NCI-H2081 (cell line): Measurements from ENCODE around the gene CELF2.

Experiments used
- DNase-seq, 2 experiments: peaks; one replicate each; lab custom pipeline; 2025; lab: John Stamatoyannopoulos, UW

The CELF2 gene

DNA sequence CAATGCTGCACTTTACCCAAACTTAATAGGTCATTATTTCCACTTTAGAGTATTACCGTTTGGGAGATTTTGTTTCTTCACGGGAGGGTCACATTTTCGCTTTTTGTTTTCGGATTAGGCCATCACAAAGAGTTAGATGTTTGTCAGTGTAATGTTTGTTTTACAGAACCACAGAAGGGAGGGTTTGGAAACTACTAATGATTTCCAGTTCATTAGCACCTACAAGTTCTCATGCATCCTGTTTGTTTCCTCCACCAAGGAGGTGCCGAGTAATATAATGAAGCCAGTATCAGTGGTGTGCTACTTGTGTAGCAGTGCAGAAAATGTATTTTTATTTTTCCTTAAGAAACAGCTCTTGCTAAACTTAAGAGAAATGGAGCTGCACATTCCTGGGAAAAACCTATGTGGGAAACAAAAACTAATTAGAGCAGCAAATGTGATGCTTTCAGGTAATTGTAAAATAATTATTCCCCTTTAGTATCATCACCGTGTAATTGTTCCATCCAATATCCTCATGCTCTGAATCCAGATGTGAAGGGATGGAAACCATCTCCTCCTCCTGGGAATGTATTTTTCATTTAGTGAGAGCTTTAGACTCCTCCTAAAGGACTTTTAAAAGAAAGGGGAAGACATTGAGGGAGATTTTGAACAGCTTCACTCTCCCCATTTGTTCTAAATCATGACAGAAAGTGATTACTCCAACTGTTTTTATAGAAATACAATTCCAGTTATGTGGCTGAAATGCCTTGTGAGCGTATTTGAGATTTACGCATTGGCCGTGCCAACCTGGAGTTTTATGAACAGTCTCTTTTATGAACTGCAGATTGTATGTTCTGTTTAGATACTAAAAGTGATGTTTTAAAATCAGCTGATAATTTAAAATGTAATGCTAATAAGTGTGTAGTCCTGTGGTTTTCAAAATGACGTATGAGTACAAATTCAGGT lies 5.6 kb downstream of the CELF2 start:
- no peak for DNase-seq

DNA sequence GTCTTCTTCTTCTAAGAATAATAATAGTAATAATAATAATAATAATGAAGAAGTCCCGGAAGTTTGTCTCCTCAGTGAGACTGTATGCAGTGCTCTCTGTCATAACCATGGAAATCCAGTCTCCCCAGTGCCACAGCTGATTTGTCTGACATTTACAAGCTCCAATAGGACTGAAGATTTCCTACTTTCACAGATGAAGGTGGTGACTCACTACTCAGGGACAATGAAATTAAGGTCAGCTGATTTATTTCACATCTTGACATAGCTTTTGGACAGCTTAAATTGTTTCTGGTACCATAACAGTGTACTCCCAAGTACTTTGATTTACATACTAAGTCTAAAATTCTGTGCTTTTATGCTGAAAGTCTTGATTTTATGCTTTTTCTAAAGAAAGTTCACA lies 6.9 kb downstream of the CELF2 start:
- DNase-seq = no peak

DNA sequence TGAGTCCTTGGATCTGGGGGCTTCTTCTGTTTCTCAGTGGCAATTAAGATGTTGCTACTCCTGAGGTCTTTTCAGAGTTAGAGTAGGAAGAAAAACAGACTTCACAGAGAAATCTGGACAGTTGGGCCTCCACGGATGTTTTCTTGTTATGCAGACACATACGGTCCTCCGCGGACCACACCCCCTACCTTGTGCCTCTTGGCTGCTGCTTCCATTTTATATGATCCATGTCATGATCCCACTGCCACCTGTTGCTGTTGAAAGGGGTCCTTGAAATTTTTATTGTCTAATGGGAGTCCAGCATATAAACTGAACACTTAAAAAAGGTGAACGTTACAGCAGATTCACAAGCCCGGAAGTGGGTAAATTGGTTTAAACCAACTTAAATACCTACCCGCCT lies 8.3 kb downstream of the CELF2 start:
- DNase-seq = no peak

DNA sequence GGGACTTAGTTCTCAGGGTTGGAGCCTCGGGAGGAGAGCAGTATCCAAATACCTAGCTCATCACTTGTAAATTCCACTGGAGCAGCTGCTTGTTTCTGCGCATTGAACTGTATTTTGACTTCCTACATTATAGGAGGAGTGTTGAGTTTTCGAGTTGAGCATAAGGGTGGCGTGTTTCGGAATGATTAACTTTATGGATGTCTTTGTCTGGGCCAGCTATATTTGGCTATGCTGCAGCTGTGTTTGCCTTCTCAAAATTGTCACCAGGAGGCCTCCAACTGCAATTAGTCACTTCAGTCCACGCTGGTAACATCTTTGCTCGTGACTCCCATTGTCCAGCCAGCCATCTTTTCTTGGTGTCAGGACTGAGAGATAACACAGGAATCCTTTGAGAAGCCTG lies 9.1 kb downstream of the CELF2 start:
- peak; percentile 54 to 75 for DNase-seq

DNA sequence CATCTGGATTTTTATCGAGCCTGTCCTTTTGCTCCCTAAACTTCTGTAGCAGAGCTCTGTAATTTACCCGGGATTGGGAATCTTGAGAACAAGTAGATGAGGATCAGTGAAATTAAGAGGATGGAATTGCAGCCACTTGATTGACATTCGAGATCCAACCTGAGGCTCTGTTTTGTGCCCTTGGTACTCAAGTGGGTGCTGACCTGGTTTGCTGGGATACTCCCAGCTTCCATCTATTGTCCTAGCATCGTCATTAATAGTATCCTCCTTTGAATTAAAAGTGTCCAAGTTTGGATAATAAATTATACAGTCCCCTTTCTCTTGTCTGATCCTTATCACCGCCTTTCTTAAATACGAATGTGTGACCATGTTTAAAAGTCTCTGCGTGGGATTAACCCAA lies 17.1 kb downstream of the CELF2 start:
- DNase-seq = no peak

DNA sequence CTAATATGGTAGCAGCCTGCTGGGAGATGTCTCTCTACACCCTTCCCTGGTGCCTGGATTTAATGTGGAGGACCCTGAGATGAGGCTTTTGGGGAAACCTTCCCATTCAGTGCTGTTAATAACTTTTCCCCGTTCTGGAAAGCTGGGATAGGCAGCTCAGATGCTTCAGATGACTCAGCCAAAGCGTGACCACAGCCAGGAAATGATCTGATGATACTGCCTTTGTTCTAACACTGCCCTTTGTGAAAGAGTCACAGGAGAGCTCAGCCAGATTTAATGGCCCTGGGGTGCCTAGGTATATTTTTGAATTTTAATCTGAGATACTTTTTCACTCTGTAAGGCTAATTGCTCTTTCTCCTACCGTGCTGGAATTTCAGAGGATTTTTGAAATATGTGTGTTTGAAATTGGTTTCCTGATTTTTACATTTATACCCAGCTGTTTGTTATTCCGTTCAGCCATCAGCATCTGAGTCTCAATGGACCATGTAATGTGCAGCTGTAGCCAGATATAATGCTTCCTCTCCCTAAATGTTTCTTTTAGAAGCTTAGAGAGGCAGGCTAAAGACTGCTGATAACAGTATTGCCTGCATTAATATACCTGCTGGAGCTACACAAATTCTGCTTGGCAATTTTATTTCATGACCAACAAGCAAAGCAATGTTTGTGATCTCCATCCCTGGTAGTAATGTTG lies 17.8 kb downstream of the CELF2 start:
- peak in 1 of 2 experiments; percentile 44 for DNase-seq

DNA sequence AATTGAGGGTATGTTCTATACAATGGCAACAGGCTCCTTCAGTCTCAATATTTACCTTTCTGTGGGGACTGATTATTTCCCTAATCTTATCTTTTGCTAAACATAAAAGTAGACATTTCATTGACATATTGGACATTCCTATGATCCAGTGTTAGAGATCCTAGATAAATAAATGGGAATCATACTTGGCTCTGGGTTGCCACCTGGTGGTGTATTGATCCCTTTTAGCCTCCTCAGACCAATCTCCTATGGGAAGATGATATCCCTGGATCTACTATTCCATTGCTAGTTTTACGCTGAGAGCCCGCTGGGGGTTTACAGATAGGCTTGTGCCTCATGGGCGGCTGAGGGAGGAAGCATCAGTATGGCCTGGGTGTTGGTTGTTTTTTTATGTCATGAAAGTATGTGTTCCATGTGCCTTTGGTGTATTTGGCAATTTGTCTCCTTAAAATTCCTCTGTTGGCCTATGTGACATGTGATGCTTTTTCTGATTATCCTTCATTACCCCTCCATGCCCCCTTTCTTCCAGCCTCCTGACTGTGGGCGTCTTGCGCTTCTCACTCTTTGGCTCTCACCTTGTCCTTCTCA lies 18.8 kb downstream of the CELF2 start:
- peak in 1 of 2 experiments; percentile 50 for DNase-seq

DNA sequence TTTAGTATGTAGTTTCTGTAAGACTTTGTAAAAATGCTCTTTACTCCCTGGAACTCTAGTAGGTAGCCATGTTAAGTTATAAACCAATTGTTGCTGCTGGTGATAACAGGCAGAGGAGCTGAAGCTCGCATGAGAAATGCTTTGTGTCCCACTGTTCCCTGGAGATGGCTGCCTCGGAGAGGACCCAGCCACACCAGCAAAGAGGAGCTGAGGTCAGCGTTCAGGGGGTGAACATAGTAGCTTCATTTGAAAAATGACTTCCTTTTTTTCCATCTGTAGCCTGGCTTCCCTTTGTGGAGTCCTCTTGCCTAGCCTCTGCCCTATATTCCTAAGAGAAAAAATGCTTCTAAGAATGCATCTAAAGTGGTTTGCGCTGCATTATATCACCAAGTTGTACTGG lies 20.3 kb downstream of the CELF2 start:
- DNase-seq = no peak

DNA sequence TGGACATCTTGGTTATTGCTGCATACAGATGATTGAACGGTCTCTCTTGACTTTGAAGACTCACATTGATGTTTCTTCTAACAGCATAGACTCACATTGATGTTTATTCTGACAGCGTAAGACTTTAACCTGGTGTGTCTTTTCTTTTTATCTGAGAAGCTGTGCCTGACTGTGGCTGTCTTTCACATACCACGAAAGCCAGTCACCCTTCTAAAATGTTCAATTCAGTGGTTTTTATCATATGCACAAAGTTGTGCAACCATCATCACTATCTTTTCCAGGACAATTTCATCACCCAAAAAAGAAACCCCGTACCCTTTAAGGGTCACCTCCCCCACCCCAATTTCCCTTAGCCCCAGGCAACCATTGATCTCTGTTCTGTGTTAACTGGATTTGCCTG lies 24.7 kb downstream of the CELF2 start:
- DNase-seq = no peak

DNA sequence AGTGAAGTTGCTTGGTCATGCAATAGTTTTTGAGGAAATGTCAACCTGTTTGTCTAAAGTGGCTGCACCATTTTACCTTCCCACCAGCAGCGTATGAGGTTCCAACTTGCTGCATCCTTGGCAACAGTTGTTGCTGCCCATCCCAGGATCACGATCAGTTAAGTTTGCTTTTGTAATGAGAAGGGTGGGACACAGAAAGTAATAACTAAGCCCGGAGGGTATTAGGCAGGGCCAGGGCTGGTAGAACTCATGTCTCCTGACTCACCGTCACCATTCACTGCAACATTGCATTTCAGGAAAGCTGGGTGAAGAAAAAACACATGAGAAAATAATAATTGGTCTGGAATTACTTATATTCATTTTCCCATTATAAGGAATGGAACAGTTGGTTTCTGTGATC lies 25.4 kb downstream of the CELF2 start:
- DNase-seq = no peak

DNA sequence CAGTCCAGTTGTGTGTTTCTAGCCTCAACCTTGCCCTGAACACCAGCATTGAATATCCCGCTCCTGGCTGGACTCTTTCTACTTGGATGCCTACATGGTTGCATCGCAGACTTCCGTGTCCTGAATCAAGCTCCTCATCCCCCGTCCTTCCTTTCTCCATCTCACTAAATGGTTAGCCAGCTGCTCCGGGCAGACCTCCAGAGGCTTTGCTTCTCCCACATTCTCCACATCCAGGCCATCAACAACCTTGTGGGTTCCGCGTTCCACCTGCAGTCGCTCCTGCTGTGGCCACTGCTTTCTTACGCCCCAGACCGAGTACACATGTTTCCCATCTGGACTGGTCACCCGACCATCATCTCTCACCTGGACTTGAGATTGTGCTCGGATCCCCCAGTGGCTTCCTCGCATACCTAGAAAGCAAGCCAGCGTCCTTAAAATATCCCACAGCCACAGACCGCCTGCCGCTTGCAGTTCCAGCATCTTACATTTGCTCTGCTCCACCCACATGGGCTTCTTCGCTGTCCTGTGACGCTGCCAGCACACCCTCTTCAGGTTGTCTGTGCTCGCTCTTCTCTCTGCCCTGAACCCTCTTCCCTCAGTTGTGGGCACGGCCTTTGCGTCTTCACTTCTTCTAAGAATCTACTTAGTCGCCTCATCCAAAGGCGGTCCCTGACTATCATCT lies 25.9 kb downstream of the CELF2 start:
- no peak for DNase-seq

DNA sequence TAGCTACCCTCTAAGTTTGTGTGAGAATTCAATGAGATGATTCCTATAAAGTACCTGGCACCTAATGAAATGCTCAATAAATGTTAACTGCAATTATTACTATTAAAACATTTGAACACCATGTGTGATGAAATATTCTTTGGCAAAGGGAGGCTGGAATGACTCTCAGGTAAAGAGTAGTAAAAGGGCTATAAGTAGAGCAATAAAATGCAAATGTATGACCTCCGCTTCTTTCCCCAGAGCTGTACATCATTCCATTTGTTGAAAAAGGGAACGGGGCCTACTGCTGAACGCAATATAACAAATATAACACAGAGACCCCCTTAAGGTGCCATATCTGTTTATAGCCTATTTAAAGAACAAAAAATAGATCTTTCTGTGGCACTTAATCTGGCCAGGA lies 27.8 kb downstream of the CELF2 start:
- DNase-seq = no peak

DNA sequence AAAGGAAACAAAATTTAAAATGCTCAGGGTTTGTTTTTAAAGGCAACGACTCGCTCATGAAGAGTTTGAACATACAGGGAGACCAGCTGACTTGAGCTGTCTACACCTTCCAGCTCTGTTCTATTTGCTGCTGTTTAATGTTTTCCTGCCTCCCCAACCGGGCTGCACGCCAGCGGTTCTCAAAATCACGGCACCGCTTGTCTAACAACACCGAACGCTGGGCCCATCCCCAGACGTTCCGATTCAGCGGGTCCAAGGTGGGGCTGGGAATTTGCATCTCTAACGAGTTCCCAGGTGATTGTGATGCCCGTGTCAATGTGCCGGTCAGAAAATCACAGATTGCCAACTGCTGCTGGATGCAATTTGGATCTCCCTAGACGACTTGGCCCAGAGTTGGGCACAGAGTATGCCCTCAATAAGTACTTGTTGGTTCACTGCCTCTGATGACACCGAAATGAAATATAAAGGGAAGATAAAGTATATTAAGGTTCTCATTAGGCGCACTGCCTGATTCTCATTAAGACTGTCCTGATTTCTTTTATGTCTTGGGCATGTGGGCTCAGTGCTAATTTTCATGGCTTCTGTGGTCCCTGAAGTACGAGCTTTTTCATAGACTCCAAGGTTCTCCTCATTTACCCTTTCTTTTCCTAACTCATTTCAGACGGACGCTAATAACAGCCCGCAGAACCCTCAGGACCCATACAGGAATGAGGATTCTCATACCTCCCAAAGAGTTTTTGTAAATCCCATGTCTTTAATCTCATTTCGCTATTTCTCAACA lies 28.5 kb downstream of the CELF2 start:
- peak in 1 of 2 experiments; percentile 62 for DNase-seq

DNA sequence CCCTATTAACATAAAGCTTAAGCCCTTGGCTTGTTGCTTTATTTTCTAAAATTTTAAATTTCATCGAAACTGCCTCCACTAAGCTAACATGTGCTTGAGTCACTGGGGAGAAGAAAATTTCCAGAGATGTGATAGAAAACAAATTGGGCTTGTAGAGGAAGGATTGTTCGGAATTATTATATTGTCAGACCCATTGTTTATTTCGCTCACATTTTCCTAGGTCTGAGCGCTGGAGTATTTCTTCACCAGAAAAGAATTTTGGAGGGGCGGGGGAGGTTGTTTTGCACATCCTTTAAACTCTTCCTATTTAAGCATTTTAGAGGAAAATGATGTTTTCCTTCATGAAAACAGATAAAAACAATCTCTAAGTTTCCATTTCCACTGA lies 29.1 kb downstream of the CELF2 start:
- no peak for DNase-seq

DNA sequence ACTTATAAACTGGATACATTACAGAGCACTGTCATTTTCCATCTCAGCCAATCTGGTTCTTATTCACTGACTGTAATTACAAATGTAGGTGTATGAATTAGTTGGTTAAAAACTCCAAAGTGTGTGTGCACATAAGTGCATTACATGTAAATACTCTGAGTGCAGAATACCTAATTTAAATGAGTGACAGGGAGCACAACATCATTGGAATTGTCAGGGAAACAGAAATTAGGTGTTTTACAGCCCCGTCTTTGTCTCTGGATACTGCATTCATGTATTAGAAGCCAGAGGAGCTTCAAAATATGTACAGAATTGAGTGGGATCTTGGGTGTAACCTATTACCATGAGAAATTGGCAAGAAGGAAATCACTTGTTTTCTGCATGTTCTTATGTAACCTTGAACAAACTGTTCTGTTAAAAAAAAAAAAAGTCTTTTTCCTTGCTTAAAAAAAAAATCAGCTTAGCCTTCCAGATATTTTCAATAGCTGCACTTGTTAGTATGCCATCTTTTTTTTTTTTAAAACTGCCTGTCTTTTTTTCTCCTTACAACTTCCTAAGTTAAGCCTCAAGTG lies 31.1 kb downstream of the CELF2 start:
- no peak for DNase-seq

DNA sequence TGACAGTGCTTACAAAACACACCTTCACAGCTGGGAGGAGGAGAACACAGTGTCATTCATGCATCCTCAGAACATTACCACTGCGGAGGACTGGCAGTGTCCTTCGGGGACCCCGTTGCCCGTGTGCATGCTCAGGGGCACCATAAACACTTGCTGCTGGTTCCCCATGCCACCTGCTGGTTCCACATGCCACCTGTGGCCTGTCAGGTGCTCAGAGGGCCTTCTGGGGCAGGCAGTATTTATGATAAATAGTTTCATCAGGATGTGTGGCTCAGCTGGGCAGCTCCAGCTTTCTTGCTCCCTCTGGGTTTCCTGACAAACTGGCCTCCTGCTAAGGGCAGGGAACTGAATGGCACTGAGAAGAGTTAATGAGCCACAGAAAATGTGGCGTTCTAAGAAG lies 32.1 kb downstream of the CELF2 start:
- DNase-seq = peak in 1 of 2 experiments; percentile 37

DNA sequence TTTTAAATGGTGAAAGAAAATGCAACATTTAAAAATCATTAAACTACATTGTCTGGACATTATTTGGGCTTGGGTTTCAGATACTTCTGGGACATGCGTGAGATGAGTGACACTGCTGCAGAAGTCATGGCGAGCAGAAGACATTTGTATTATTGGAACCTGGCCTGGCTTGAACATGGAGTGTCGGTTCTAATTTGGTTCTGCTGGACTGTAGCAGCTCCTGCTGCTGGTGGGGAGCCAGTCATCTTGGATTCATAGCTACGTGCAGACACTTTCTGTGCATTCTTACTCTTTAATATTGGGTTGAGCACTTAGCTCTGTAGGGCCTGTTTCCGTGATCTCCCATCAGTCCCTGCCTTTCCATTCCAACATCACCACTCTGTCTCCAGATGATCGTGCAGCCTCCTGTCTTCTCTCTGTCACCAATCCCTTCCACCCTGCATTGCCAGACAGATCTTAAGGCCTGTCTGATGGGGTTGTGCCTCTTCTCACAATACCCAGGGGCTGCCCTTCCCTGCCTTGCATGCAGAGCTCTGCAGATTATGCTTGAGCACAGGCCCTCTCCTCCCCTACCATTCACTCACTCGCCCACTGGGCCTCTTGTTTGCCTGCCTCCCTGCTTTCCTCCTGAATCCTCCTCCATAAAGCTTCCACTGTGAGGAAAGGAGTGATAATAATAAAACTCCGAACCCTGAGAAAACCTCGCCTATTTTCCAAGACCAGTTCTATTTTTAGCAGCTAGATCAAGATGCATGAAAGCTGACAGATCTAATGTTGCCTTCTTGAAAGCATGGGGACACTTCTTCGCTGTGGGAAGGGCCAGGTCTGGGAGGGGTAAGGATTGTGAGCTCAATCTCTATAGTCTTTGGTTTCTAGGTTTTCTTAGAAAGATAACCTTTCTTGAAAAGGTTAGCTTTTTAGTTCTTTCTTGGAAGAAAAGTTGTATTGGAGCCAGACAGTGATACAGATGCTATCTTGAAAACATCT lies 32.9 kb downstream of the CELF2 start:
- no peak for DNase-seq

DNA sequence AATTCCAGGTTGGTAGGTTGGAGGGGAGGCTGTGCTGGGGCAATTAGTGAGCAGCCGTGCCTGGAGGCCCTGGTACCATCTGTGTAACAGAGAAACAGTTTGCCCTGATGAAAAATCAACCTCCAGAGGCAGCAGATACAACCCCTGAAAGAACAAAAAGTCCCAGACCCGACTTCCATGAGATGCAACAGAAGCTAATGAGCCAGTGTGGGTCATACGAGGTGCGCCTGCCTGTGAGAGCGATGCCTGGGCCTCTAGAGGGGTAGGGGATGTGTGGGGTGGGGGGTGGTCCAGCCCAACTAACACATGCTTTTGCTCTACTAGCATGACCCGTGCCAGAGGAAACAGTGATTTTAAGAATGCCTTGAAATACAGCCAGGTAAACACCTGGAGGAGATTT lies 39.3 kb downstream of the CELF2 start:
- DNase-seq = no peak

DNA sequence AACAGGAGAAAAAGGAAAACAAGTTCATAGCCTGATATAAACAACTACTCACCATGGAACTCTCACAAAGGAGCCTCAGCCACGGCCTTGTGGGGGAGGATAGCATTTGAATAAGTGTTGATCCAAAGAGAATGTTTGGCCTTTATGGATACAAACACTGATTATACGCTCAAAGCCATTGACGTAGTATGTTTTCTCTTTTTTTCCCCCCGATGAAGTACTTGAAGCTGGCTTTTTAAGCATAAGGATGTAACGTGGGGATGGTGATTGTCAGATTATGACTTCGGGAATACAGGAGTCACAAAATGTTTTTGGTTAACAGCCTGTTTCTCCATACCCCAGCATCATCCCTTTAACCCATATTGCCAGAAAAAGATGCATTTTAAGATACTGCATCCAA lies 39.8 kb downstream of the CELF2 start:
- DNase-seq = no peak

DNA sequence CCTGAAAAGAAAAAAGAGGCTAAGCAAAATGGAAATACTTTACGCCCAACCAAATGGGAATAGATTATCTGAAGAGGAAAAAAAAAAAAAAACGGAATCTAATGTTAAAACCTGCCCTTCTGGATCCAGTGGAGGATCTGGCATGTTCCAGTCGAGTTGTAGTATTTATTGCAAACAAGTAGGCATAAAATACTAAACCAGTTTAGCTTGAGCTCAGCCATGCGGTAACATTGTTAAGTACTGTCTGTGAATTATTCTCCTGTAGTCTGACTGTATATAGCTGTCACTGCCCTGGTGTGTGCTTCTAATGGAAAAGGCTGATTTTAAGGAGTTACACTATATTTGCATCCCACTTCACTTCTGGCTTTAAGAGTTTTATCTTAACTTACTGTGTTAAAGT lies 40.3 kb downstream of the CELF2 start:
- DNase-seq = no peak
